Measurements from ENCODE around the gene STXBP6.
"Not testable (repeated sequence)": the region's sequence is repeated elsewhere in the genome, so short reads cannot be mapped to it uniquely, and the experiment has no call there.

The STXBP6 gene

DNA sequence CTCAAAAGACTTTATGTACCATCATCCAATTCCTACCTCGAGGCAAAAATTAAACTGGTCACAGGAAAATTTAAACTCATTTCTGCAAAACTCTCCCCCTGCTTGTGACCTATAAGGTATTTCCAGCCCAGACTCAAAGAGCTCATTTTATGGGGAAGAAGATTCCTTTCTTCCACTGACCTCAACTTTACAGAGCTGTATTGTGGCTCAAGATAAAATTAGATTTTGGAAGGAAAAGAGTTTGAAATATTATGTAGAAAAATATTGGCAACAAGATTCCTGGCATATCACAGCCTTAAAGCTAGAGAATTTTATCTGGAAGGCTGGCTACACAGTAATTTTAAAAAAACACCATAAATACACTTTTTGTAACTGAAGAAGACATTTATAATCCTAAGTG lies 91.7 kb downstream of the STXBP6 start:
- DNase-seq (ENCODE audit: low read depth in 2 of 2, low spot score in 1 of 2), result no peak

DNA sequence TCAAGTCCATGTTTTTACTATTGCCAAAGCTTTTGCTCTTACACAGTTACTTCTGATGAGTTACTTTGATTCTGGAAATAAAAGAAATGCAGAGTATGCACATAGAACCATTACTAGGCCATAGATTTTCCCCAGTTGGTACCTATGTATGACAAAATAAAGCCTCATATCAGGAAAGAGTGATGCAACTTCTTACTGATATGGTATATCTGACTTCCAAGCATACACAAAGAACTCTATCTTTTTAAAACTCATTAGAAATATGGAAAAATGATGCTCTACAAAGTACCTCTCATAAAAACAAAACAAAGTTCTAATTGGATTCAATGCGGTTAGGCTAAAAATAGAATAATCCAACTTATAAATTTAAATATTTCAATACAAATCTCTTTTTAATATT lies 92.1 kb downstream of the STXBP6 start:
- DNase-seq (ENCODE audit: low read depth in 2 of 2, low spot score in 1 of 2), result no peak

DNA sequence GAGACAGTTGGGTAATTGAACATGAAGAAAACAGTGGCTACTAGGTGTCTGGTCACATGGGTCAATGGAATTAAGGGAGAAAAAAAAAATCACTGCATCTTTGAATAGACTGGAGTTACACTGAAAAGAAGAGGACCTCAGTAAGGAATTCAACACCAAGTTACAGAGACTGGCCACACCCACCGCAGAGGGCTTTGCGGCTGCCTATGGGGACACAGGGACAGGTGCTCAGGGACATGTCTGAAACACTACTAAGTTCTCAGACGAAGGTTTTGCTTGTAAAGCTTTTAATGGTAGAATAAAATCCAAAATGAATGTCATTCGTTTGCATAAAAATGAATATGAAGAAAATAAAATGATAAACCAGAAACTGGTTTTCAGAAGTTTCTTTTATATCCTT lies 93.8 kb downstream of the STXBP6 start:
- no peak for DNase-seq (ENCODE audit: low read depth in 2 of 2, low spot score in 1 of 2)

DNA sequence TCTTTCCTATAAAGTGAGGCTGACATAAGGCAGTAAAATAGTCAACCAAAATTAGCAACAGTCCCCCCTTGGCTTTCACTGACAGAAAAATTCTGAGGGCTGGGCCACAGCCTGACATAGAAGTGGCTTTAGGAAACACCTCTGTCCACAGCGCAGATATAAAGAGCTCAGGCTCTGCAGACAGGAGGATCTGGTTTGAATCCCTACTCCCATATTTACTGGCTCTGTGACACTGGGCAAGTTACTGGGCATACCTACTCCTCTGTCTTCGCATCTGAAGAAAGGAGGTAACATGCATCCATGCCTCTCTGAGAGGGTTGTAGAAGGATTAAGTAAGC lies 95.3 kb downstream of the STXBP6 start:
- DNase-seq (ENCODE audit: low read depth in 2 of 2, low spot score in 1 of 2), result no peak

DNA sequence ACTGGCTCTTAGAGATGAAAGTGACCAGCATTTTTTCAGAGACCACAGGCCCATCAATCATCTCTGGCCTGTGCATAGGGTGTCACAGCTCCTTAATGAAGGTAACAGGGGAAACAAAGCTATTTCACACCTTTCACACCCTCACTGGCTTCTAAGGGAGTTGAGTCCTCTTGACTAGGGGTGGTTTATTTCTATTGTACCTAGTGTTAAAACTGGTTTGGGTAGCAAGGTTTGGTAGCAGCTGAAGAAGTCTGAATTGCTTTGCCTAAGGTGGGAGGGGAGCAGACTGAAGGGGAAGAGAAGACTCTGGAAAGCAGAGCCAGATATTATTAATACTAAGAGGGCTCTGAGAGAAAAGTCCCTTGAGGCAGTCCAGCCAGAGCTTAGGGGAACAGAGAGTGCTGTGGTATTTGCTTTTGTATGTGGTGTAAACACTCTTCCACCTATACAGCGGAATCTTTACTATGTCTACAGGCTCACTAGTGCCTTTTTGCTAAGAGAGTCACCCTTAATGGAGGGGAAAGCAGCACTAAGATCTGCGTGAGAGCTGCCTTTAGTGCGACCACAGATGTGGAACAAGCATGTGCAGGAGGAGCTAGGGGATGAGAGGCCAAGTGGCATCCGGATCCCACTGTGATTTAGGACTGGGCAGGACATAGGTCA lies 95.8 kb downstream of the STXBP6 start:
- DNase-seq (ENCODE audit: low read depth in 2 of 2, low spot score in 1 of 2), result no peak

DNA sequence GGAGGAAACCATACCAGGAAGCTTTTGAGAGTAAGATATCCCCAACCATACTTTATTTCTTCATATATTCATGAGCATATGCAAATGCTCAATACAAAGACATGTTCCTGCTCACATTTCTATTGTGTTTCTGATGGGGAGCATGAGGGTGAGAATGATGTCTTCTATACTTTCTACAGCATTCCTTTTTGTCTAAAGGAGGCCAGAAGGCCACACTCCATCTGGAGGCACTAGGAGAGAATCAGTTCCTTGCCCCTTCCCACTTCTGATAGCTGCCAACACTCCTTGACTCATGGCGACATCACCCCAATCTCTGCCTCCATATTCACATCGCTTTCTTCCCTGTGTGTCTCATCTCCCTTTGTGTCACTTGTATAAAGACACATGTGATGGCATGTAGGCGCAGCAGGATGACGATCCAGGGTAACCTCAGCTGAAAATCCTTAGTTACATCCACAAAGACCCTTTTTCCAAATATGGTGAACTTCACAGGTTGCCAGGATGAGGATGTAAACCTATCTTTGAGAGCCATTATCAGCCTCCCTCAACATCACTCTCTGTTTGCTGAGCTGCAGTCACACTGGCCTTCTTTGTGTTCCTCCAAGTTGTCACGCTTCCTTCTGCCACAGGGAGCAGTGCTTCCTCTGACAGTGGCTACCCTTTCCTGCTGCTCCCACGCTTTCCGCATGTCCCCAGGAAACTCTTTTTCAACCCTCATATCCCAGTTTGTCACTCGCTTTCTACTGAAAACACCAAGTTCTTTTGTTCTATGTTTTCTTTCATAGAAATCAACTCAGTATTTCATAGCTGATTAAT lies 96.9 kb downstream of the STXBP6 start:
- DNase-seq (ENCODE audit: low read depth in 2 of 2, low spot score in 1 of 2), result no peak

DNA sequence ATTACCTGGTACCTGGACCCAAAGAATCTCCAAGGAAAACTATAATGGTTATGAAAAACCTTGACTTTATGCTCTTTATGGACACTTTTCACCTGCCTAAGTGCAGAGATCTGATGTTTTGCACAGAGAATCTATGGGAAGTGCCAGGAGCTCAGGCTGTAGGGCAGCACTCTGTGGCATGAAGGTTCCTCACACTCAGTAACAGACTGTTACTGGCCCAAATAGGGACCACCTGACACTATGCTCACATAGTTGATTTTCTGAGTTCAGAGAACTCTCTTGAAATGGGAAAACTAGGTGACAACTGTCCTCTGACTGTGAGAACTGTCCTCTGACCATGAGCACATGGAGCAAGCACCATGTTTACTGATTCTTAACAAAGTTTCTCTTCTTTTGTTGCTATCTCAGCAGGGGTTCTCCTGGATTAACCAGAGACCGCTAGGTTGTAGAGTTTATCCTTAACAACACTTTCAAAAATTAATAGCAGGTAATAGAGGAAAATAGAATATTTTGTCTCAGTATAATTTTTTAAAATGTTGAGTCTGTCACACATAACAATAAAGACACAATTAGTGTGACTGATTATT lies 101.6 kb downstream of the STXBP6 start:
- no peak for DNase-seq (ENCODE audit: low read depth in 2 of 2, low spot score in 1 of 2)

DNA sequence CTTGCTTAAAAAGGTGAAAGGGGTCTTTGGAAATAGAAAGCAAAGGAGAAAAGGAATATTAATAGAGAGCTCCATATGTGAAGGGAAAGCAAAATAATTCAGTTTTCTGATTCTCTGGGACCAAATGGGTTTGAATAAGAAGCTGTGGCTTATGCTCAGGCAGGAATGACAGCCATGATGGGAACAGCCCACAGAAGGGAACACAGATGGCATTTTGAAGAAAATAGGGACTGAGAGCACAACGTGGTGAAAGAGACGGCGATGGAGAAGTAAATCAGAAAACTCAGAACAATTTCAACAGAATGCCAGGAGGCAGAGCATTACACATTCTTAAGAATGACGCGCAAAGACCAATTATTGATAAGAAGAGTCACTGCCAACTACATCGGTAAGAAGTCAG lies 102.8 kb downstream of the STXBP6 start:
- no peak for DNase-seq (ENCODE audit: low read depth in 2 of 2, low spot score in 1 of 2)

DNA sequence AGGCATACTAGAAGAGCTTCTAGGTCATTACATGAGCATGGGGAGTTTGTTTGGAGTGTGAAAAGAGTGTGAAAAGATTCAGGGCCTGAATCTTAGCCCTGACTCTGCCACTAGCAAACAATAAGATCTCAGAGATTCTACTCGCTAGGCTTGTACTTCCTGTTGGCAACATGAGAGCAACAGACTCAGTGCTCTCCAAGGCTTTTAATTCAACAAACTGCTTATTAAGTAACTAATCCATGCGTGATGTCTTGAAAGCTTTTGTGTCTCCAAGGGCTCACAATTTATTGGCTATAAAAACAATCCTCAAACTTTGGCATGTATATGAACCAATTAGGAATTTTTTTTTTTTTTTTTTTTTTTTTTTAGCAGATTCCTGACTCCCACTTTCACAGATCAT lies 105.1 kb downstream of the STXBP6 start:
- DNase-seq (ENCODE audit: low read depth in 2 of 2, low spot score in 1 of 2), result no peak

DNA sequence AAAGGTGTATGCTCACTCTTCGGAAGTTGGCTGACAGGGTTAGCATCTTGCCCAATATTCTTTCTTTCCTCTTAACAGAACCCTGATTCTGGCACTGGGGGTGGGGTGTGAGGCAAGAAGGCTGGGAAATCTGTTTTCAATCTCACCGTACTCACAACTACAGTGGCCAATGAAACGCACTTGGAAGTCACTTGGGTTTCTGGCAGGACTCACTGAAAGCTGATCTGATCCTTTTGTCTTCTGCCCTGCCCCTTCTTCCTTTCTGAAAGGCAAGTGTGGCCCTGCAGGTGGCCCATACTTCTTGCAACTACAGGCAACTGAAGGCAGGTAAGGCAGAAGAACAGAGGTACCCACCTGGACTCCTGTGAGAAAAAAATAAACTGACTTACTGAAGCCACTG lies 106.9 kb downstream of the STXBP6 start:
- no peak for DNase-seq (ENCODE audit: low read depth in 2 of 2, low spot score in 1 of 2)

DNA sequence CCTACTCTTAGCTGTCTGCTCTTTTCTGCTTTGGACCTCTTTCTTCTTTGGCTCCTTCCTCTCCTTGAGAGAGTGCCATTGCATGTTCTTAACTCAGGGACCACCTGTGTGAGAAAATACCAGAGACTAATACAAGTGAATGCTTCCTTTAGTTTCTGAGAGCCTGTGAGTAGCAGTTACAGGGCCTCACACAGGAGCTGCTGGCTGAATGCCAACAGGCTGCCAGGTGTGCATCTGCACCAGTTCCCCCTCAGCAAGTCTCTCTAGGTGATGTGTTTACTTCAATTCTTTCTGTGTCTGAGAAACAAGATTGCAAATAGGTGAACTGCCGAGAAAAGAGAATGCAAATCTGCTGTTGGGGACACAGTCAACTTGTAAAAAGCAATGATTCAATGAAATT lies 108.2 kb downstream of the STXBP6 start:
- DNase-seq (ENCODE audit: low read depth in 2 of 2, low spot score in 1 of 2), result no peak

DNA sequence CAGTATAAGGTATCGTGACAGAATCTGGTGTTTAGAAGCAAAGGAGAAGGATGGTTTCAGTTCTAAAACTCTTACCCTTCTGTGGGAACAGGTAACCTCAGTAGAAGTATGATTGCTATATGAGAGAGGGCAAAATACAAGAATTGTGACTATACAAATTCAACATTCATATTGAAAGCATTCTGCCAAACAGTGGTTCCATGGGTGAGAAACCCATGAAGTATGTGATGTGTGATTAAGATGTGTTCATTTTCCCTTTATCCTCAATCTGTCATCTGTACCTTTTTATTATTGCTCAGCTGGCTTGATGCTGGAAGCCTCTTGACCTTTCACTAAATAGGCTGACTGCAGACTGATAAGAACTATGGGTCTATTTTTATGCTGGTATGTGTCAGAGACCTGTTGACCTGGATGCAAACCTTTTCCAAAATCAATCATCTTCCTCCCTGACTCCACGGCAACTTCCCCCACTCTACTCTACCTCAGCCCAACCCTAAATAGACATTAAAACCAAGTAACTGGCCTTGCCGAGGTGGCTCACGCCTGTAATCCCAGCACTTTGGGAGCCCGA lies 109.6 kb downstream of the STXBP6 start:
- no peak for DNase-seq (ENCODE audit: low read depth in 2 of 2, low spot score in 1 of 2)

DNA sequence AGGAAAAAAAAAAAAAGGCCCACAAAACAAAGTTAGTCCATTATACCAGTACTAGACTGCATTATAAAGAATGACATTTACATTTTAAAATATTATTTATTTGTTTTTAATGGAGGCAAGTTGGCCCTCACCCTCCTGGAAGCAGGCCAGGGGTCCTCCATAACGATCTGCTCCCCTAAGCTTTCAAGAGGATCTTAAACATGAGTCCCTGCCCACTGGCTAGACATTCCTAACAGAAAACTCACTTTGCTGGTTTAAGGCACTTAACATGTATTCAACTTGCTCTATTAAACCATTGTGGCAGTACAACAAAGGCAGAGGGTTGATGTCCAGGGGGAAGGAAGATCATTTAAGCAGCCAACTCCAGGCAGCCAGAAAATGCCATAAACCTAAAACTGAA lies 111.4 kb downstream of the STXBP6 start:
- DNase-seq (ENCODE audit: low read depth in 2 of 2, low spot score in 1 of 2), result no peak

DNA sequence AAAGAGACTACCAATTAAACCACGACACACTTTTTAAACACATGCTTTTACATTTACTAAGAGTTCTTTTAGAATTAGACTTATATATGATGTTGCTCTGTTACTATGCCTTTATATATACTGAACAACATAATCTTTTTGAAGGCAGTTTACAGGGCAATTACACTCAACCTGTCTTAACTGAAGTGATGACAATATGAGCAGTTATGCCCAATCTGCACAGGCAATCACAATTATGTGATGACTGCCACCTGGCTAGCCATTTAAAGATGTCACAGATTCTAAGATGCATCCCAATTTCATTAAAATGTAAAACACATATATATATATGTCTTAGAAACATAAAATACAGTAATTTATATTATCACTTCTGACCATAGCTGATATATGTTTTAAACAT lies 112.6 kb downstream of the STXBP6 start:
- no peak for DNase-seq (ENCODE audit: low read depth in 2 of 2, low spot score in 1 of 2)

DNA sequence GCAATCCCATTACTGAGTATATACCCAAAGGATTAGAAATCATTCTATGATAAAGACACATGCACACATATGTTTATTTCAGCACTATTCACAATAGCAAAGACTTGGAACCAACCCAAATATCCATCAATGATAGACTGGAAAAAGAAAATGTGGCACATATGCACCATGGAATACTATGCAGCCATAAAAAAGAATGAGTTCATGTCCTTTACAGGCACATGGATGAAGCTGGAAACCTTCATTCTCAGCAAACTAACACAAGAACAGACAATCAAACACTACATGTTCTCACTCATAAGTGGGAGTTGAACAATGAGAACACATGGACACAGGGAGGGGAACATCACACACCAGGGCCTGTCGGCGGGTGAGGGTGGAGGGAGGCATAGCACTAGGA lies 113.2 kb downstream of the STXBP6 start:
- DNase-seq (ENCODE audit: low read depth in 2 of 2, low spot score in 1 of 2), result not testable (repeated sequence)

DNA sequence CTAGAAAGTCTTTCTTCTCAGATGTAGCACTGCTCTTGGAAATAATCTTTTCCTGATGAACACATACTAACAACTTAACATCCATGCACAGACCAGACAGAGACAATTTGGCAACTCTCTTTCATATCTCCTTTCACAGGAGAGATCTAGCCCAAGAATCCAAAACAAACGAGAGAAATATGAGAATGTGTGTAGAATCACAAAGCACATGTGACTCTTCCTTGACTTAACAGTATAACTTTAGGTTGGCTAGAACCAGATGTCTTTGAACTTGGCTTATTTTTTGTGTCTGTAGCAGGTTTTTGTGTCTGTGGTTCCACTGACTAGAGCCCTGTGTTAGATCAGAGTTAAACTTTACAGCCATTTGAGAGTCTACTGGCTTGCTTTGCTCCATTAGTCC lies 114.2 kb downstream of the STXBP6 start:
- DNase-seq (ENCODE audit: low read depth in 2 of 2, low spot score in 1 of 2), result no peak

DNA sequence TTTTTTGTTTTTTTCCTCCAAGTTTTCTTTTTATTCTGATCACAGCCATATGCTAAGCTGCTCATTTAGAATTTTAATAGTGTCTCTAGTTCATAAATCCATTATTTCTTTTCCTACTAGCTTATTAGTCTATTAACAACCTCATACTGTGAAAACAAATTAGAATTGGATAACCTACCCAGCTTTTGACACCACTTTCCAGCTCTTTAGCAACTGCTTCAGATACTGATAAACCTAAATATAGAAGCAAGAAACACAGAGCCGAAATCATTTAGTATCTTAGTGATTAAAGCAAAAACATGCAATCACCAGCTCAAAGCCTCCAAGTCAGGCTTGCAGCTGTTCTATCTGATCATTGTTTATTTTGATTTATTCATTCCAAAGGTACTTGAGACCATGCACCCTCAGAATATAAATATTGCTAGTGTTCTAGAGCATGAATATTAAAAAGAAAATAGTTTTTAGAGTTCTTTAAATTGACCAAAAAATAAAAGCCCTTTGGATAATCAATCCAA lies 121.5 kb downstream of the STXBP6 start:
- no peak for DNase-seq (ENCODE audit: low read depth in 2 of 2, low spot score in 1 of 2)

DNA sequence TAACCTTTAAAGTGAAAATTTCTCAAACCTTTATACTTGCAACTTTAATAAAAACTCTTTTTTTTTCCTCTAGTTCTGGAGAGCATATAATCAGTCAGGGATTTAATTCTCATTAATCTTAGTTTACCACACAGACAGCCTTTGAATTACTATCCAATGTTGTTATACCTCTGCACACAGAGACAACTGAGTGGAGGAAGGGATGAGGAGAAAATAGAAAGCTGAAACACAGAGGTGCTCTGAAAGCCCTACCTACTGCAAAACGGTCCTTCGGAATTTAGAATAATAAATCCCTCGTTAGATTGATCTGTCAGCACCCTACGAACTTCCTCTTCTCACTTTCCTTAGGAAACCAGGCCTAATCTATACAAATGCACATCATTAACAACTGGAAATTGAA lies 122.1 kb downstream of the STXBP6 start:
- DNase-seq (ENCODE audit: low read depth in 2 of 2, low spot score in 1 of 2), result no peak

DNA sequence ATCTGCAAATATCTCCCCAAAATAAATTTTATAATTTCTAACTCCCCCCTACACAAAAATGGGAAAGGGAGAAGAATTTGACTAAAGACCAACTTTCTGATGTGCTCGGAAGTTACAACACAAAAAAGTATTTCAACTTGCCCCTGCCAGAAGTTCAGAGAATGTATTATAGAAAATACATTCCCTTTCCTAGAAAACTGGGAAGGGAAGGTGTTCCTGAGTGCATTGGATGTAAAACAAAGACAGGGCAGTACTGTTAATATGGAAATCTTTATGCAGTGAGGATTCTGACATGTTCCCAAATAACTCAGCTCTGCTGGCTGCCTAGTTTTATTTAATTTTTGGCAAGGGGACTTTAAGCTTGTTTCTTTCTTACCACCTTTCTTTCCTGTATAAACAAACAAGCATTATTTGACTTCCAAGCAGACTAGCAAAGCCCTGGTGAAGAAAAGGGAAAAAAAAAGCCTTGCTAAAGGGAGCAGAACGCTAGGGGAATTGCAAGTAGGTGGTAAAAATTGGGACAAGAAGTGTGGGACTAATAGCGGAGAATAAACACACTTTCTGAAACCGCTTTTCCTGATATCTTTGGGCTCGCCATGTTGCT lies 124.1 kb downstream of the STXBP6 start:
- DNase-seq (ENCODE audit: low read depth in 2 of 2, low spot score in 1 of 2), result no peak

DNA sequence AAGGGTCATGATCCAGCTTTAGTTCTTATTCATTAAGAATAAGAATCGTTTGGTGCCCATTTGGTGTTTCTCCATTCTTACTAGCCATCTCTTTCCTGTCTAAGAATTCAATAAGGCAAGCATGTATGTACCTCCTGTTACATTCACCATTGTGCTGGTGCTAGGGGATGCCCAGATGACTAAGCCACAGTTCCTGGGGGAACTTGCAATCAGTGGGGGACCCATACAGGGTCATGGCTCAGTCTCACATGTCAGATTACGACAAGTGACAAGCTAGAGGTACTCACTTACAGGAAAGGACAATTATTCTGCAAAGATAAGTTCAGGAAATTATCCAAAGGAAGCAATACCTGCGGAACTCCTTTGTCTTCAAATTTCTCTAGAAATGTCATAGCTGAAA lies 125.4 kb downstream of the STXBP6 start:
- DNase-seq (ENCODE audit: low read depth in 2 of 2, low spot score in 1 of 2), result no peak

DNA sequence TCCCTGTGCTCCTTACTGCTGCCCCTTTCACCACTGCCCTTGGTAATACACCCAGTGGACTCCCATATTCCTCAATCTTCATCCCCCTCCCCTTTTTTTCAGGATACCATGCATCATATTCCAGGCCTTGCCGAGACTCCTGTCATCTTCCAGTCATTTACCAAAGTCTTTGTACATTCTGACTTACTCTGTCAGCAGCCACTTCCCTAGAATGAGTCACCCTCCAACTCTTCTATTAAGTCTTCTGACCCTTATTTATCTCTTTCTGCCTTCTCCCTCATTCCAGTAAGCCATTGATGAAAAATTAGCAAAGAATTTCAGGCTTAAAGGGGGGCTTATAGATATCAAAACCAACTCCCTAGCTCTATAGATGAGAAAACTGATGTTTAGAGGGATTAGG lies 128.0 kb downstream of the STXBP6 start:
- no peak for DNase-seq (ENCODE audit: low read depth in 2 of 2, low spot score in 1 of 2)
